MV-4-11 (cell line): ENCODE measurements around the gene MYO6.

Source experiments
- DNase-seq: peaks from one replicate; lab custom pipeline; 2025; lab: John Stamatoyannopoulos, UW

The MYO6 gene

GRCh38 chr6:75766387-75766786 lies 17.3 kb downstream of the MYO6 start:
- DNase-seq, result no peak

DNA sequence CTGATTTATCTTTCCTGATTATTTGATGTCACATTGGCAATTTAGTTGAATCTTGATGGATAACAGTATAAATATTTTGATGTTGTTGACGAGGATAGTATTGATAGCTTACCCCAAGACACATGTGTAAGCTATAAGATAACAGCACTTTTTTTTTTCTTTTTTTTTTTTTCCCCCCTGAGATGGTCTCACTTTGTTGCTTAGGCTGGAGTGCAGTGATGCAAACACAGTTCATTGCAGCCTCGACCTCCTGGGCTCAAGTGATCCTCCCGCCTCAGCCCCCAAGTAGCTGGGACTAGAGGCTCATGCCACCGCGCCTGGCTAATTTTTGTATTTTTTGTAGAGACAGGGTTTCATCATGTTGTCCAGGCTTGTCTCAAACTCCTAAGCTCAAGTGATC lies 21.8 kb downstream of the MYO6 start:
- DNase-seq, result no peak

- no peak for DNase-seq
These were observed 26.2 kb downstream of the MYO6 start for GRCh38 chr6:75775219-75775618.

GRCh38 chr6:75776461-75776860 lies 27.4 kb downstream of the MYO6 start:
- DNase-seq, result no peak

DNA sequence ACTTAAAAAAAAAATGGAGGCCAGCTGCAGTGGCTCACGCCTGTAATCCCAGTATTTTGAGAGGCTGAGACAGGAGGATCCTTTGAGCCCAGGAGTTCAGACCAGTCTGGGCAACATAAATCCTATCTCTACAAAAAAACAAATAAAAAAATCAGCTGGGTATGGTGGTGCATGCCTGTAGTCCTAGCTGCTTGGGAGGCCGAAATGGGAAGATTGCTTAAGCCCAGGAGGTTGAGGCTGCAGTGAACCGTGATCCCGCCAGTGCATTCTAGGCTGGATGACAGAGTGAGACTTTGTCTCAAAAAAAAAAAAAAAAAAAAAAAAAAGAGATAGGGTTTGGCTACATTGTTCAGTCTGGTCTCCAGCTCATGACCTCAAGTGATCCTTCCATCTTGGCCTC lies 29.7 kb downstream of the MYO6 start:
- DNase-seq, result no peak

DNA sequence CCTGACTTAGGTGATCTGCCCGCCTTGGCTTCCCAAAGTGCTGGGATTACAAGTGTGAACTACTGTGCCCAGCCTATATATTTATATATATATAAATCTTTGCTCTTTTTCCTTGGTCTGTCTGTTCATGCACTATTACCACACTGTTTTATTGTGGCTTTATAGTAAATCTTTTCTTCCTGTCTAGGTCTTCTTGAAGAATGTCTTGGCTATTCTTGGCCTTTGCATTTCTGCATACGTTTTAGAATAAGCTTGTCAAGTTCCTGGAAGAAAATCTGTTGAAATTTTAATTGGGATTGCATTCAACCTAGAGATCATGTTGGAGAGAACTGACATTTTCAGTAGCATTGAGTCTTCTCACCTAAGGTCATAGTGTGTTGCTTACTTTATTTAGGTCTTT lies 37.1 kb downstream of the MYO6 start:
- no peak for DNase-seq

GRCh38 chr6:75788894-75789293 lies 39.9 kb downstream of the MYO6 start:
- no peak for DNase-seq

- no peak for DNase-seq
These were observed 42.8 kb downstream of the MYO6 start for GRCh38 chr6:75791881-75792280.

GRCh38 chr6:75794351-75794846 lies 45.4 kb downstream of the MYO6 start:
- no peak for DNase-seq

- no peak for DNase-seq
These were observed 46.1 kb downstream of the MYO6 start for GRCh38 chr6:75794954-75795739.

- DNase-seq, result no peak
These were observed 47.7 kb downstream of the MYO6 start for GRCh38 chr6:75796723-75797122.

DNA sequence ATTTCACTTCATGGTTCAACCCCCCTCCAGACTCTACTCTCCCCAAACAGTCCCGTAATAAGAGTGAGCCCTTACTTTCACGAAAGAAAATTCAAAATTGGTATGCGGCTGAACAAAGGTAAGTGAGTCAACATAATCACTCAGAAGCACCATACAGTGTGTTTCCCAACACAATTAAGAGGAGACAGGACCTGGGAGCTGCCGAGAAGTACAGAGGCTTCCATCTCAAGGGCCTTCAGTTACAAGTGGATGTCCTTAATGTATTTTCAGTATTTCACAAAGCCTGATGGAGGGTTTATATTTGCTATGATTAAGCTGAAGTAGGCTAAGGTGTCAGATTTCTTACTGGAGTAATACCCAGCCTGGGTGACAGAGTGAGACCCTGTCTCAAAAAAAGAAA lies 51.1 kb downstream of the MYO6 start:
- DNase-seq, result no peak

DNA sequence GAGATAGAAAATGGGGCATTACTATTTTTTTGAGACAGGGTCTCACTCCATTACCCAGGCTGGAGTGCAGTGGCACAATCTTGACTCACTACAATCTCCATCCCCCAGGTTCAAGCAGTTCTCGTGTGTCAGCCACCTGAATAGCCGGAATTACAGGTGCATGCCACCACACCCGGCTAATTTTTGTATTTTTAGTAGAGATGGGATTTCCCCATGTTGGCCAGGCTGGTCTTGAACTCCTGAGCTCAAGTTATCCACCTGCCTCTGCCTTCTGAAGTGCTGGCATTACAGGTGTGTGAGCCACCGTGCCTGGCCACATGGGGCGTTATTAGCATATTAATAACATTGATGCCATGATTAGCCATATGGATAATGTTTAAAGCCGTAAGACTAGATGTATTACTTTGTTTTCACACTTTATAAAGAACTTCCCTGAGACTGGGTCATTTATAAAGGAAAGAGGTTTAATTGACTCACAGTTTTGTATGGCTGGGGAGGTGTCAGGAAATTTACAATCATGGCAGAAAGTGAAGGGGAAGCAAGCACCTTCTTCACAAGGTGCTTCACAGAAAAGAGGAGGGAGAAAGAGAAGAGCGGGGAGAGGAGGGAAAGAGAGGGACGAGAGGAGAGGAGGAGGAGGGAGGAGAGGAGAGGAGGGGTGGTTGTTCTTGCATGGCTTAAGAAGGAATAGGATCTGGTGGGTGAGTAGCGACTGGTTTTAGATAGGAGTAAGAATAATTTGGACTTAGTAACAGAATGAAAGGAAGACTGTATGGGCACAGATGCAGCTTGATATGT lies 51.9 kb downstream of the MYO6 start:
- no peak for DNase-seq

GRCh38 chr6:75802366-75802765 lies 53.3 kb downstream of the MYO6 start:
- DNase-seq, result no peak

DNA sequence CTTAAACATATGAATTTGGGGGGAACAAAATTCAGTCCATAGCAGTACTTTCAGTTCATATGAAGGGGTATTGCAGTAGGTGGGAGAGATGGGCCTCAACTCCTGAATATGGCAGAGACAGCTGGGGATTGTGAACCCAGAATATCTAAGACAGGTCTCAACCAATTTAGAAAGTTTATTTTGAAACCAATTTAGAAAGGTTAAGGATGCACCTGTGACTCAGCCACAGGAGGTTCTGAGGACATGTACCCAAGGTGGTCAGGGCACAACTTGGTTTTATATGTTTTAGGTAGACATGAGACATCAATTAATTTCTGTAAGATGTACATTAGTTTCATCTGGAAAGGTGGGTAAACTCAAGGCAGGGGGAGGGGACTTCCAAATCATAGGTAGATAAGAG lies 59.5 kb downstream of the MYO6 start:
- DNase-seq, result no peak

DNA sequence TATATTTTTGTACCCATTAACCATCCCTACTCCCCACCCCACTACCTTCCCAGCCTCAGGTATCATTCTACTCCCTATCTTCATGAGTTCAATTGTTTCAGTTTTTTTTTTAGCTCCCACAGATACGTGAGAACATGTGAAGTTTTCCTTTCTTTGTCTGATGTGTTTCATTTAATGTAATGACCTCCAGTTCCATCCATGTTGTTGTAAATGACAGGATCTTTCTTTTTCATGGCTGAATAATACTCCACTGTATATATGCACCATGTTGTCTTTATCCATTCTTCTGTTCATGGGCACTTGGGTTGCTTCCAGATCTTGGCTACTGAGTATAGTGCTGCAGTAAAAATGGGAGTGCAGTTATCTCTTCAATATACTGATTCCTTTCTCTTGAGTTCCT lies 63.5 kb downstream of the MYO6 start:
- DNase-seq, result no peak

GRCh38 chr6:75813476-75814250 lies 64.6 kb downstream of the MYO6 start:
- no peak for DNase-seq

DNA sequence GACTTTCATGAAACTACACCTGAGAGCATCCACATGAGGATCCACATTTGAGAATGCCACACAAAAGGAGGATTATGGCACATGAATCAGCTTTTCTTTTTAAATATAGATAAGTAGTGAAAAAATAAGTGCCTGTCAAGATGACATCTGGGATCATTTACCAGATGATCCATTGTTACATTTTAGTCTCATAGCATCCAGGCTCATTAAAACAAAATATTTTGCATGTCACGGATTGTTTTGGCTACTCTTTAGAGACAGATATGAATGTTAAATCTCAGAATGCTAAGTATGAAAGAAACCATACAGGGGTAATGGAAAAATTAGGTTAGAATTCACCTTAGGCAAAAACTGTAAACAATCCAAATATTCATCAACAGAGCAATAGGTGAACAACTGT lies 66.7 kb downstream of the MYO6 start:
- DNase-seq, result no peak

- DNase-seq, result no peak
These were observed 69.2 kb downstream of the MYO6 start for GRCh38 chr6:75818098-75818855.

DNA sequence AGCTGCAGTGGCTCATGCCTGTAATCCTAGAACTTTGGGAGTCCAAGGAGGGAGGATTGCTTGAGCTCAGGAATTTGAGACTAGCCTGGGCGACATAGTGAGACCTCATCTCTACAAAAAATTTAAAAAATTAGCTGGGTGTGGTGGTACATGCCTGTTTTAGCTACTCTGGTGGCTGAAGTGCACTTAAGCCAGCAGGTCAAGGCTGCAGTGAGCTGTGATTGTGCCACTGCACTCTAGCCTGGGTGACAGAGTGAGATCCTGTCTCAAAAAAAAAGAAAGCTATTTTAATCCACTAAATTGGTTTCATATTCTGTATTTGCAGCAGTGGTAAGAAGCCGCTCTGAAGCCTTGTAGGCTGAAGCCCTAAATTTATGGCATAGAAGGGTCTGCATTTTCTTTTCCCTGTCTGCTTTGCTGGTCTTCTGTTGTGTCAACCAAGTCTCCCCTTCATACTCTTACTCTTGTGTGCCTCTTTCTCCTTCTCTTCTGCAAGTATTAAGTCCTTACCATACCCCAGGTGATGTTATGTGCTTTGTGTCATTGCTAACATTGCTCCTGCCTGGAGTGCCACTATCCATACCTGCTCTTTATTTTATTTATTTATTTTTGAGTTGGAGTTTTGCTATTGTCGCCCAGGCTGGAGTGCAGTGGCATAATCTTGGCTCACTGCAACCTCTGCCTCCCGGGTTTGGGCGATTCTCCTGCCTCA lies 70.9 kb downstream of the MYO6 start:
- no peak for DNase-seq

GRCh38 chr6:75824160-75824559 lies 75.1 kb downstream of the MYO6 start:
- no peak for DNase-seq
